B cell (primary cell): ENCODE data around the gene PCSK4.

ENCODE experiments used
- CTCF ChIP-seq: fragments of 200-600 bp; IDR thresholded peaks from one replicate; pipeline ENCODE4 v1.8.0; 2022; ENCODE audit warnings: antibody characterized with exemption, mild to moderate bottlenecking
- EZH2 ChIP-seq: IDR thresholded peaks from 2 replicates; pipeline ENCODE4 v1.6.1; 2012; ENCODE audit warnings: borderline replicate concordance, low read depth, mild to moderate bottlenecking, moderate library complexity, low read length; ENCODE audit not compliant: insufficient read depth, poor library complexity, severe bottlenecking

GRCh38 chr19:1516395-1516753, 26.2 kb upstream of the PCSK4 start:
- no peak for TF ChIP-seq EZH2
- no peak for TF ChIP-seq CTCF
